GM19035 (cell line): ENCODE results near the gene TMEM82.

Source experiments
- ATAC-seq: cut with Tn5 transposase; IDR thresholded peaks from one replicate; pipeline ENCODE4 v1.9.1; 2021; ENCODE audit not compliant: unreplicated experiment

Gene TMEM82

DNA sequence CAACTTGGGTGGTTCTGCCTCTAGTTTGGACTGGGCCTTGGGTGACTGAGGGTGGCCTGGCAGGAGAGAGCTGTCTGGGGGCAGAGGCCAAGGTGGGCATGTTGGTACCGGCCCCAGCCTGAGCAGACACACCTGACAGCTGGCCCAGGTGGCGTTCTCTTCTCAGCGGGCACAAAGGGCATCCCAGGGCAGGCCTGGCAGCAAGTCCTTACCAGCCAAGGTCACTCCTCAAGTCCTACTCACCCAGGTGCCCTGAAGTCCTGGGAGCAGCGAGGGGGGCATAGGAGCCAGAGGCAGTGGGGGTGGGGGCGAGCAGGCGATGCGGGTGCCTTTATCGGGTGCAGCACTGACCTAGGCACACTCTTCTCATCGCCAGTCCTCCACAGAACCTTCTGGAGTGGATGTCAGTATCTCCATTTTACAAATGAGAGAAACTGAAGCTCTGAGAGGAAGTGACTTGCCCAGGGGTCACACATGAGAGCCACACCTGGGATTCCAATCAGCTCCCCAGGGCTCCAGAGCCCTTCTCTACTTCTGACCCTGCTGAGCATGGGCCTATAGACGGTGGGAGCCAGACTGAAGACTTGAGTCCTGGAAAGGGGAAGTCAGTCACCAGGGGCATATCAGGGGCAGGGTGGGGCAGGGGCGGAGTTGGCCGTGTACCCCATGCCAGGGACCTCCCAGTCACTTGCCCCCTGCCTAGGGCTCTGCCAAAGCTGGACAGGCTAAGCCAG is 6.8 kb upstream of the TMEM82 start:
- ATAC-seq, result no peak

DNA sequence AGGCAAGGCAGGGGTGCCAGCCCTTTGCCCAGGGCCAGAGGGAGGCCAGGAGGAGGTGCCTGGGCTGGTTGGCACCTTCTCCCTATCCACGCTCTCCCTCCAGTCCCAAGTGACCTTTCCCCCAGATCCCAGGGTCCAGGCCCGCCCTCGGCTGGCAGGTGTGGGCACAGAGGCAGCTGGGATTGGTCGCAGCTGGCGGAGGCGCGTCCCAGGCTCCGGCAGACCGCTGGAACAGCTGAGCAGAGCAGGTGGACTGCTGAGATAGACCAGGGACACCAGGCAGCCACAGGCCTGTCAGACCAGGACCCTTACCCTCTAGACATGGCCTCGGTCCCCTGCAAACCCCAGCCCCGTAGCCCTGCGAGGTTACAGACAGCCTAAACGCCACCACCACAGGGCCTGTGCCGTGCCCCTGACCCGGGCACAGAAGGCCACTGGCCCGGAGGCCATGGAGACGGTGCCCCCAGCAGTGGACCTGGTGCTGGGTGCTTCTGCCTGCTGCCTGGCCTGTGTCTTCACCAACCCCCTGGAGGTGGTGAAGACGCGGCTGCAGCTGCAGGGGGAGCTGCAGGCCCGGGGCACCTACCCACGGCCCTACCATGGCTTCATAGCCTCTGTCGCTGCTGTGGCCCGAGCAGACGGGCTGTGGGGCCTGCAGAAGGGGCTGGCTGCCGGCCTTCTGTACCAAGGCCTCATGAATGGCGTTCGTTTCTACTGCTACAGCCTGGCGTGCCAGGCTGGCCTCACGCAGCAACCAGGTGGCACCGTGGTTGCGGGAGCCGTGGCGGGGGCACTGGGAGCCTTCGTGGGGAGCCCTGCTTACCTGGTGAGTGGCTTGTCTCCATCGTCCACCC is 6.0 kb upstream of the TMEM82 start, which contains the start of gene SLC25A34:
SLC25A34 (plus strand) TSS at position 221 of the 854 bp plus-strand sequence; CDS start at position 449, 228 bp downstream.
- ATAC-seq, result no peak

GRCh38 chr1:15736892-15737261 is 5.4 kb upstream of the TMEM82 start:
- no peak for ATAC-seq

- ATAC-seq, result no peak
Observed at GRCh38 chr1:15737324-15738319, 4.7 kb upstream of the TMEM82 start.

GRCh38 chr1:15738416-15739113 is 3.7 kb upstream of the TMEM82 start:
- ATAC-seq, result no peak

DNA sequence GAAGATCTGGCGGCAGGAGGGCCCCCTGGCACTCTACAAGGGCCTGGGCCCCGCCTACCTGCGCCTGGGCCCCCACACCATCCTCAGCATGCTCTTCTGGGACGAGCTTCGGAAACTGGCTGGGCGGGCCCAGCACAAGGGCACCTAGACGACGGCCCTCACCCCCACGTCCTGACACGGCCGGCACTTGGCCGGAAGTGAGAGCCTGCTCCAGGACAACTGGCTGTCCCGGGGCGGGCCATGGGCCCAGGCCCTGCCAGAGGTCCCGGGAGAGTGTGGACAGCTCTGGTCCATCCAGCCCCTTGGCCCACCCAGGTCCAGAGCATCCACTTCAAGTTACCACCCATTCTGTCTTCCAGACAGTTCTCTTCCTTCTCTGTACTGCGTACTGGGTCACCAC is 3.0 kb upstream of the TMEM82 start:
- no peak for ATAC-seq

GRCh38 chr1:15739745-15740144 is 2.6 kb upstream of the TMEM82 start:
- ATAC-seq, result no peak

GRCh38 chr1:15740924-15741850 is 1.1 kb upstream of the TMEM82 start:
- ATAC-seq, result peak; percentile 68

DNA sequence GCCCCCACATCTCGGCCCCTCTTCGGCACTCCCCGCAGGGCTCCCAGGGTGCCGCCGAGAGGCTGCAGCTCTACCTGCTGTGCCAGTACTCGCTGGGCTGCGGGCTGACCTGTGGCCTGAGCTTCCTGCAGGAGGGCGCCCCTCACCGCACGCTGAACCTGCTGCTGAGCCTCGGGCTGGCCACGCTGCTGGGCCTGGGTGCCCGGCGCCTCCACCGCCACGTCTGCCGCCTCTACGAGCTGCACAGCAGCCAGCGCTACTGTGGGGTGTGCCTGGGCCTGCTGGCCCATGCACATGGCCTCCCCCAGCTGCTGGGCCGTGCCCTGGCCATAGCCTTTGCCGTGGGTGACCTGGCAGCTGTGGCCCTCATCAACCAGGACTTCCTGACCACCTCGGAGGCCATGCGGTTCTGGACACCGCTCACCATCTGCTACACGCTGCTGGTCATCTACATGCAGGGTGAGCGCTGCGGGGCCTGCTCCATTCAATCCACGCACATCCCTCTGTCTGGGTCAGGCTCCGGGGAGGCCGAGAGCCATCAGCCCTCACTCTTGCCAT is 1.9 kb downstream of the TMEM82 start:
- no peak for ATAC-seq

GRCh38 chr1:15747378-15747777 is 5.1 kb downstream of the TMEM82 start:
- no peak for ATAC-seq

GRCh38 chr1:15748264-15748663 is 6.0 kb downstream of the TMEM82 start:
- no peak for ATAC-seq

GRCh38 chr1:15748690-15749398 is 6.5 kb downstream of the TMEM82 start:
- no peak for ATAC-seq

- no peak for ATAC-seq
Observed at GRCh38 chr1:15749399-15750291, 7.3 kb downstream of the TMEM82 start.

GRCh38 chr1:15750924-15751323 is 8.6 kb downstream of the TMEM82 start:
- ATAC-seq, result no peak

- ATAC-seq, result no peak
Observed at GRCh38 chr1:15751717-15752116, 9.4 kb downstream of the TMEM82 start.

DNA sequence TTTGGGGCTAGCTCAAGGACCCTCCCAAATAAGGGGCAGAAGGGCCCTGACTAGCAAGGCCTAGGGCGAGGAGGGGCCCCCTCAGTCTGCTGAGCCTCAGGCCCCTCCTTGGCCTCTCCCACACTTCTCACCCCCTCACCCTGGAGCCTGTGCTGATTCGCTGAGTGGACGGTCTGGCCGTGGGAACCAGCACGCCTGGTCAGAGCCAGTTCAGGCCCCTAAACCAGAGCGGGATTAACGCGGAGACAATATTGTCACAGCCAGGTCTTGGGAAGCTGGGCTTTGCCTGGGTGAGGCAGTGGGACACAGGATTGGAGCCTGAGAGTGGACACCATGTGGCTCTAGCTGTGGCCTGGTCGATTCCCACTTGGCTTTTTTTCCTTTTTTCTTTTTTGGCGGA is 11.5 kb downstream of the TMEM82 start:
- ATAC-seq, result no peak

DNA sequence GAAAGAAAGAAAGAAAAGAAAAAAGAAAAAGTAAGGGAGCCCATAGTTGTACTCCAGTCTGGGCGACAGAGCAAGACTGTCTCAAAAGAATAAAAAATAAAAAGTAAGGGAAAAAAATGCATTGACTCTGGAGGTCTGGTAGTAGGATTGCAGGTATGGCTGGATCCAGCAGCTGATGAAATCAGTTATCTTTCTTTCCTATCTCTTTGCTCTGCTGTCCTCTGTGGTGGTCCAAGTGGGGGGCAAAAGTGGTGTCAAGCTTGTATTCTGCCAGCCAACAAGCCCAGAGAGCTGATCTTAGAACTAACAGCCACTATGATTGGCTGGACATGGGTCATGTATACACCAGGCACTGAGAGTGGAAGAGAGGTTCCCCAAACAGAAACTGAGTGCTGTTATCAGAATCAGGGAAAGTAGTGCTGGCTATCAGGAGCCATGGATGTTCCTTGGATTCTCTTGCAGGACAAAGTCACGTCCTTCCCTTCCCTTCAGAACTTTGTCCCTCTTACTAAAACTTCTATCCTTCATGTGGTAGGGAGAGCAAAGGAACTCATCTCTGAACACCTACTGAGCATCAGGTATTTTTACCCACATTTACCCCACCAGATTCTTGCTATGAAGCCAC is 12.8 kb downstream of the TMEM82 start:
- no peak for ATAC-seq
